ENCODE results near the gene BLOC1S6.

DNA sequence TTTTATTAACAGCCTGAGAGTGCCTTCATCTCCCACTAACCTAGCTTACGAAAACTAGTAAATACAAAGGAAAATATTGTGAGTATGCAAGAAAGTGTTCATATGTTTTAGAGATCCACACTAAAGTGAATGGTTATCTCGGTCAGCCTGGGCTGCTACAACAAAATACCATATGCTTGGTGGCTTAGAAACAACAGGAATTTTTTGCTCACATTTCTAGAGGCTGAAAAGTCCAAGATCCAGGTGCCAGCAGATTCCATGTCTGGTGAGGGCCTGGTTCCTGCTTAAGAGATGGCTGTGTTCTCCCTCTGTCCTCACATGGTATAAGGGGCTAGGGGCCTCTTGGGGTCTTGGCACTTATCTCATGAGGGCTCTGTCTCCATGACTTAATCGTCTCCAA is 44.1 kb upstream of the BLOC1S6 start:
- TF ChIP-seq POLR2A (IDR thresholded peaks at IDR 0.05; ENCODE audit: low read length) (no peak), GATA1 (IDR thresholded peaks at IDR 0.05; ENCODE audit: low read depth, low read length) (no peak)
